ENCODE measurements around the gene CCDC33. TPM values are rescaled to one million over a fixed set of nuclear protein-coding genes. Genes with fewer than 3 reads are reported as not detected.

The CCDC33 gene
- total RNA-seq, 1 experiment from 2014 or later: 0.15 TPM

- Histone ChIP-seq H3K4me1 (ENCODE audit: control insufficient read depth in 1 of 2, insufficient read depth in 2 of 2, low read length in 2 of 2) (peaks cover 4 to 14% of the 10 kb centered on the region in 2 experiments; a peak in 3 of 4 replicates), H3K27ac (ENCODE audit: low read depth, low read length) (no peak overlapping the region), H3K79me2 (ENCODE audit: insufficient read depth, low read length) (no peaks in the 10 kb centered on the region), H3K4me2 (ENCODE audit: low read length) (no peak overlapping the region), H3K27me3 (ENCODE audit: insufficient read depth, low read length) (peaks cover 26% of the 10 kb centered on the region; the same call in 1 of the 2 replicates), H3K36me3 (ENCODE audit: control insufficient read depth in 1 of 2, insufficient read depth in 2 of 2, low read length in 2 of 2) (no peaks in the 10 kb centered on the region), H3K9me3 (ENCODE audit: control insufficient read depth in 1 of 2, insufficient read depth in 1 of 2, low read depth in 1 of 2, low read length in 2 of 2) (no peaks in the 10 kb centered on the region), H2AFZ (ENCODE audit: low read depth, low read length, poor library complexity, severe bottlenecking) (no peak overlapping the region), H3K4me3 (replicated peaks in 1 of 2; ENCODE audit: low read depth in 1 of 2, low read length in 2 of 2) (no peak overlapping the region), H3K9ac (ENCODE audit: low read length) (no peak overlapping the region), H3K9me2 (ENCODE audit: insufficient read depth) (no peaks in the 10 kb centered on the region), H4K20me1 (ENCODE audit: insufficient read depth) (no peaks in the 10 kb centered on the region)
- BruUV-seq (replicated peaks): no TSS peak
- TF ChIP-seq REST (IDR thresholded peaks at IDR 0.05; ENCODE audit: low read depth) (no peak), TCF7L2 (IDR thresholded peaks at IDR 0.05; ENCODE audit: borderline replicate concordance, extremely low read depth, insufficient read depth, insufficient read length) (no peak), CTCF (IDR thresholded peaks at IDR 0.05 in 2 of 3, conservative IDR thresholded peaks at IDR 0.05 in 1 of 3; ENCODE audit: borderline replicate concordance in 1 of 3, insufficient read depth in 1 of 3, low read depth in 2 of 3, low read length in 2 of 3) (no peak), FOSL1 (IDR thresholded peaks at IDR 0.05; ENCODE audit: low read depth) (no peak), RAD21 (IDR thresholded peaks at IDR 0.05; ENCODE audit: low read depth) (no peak), ELF1 (IDR thresholded peaks at IDR 0.05; ENCODE audit: borderline replicate concordance, low read depth) (no peak), POLR2A (IDR thresholded peaks at IDR 0.05; ENCODE audit: borderline replicate concordance, extremely low read depth, insufficient read depth, insufficient read length) (no peak), ZNF274 (IDR thresholded peaks at IDR 0.05; ENCODE audit: low read depth, low read length) (no peak)
- RAD21 ChIA-PET (ENCODE audit: low non-redundant PET in 1 of 2, low total read pairs in 2 of 2, uncharacterized antibody in 2 of 2, unreplicated experiment in 2 of 2): no interaction called here
- DNase-seq (ENCODE audit: low read depth, low spot score) (no peak), ATAC-seq (no peak)
- CTCF ChIA-PET: interaction anchor here (1.5 kb wide), 1 partner anchor 250 kb away, joined by 6 read pairs; no protein-coding TSS in a partner anchor
- POLR2A ChIA-PET: no interaction called here
- intact Hi-C loops (cut with micrococcal nuclease): loop anchor here (5.0 kb wide), 1 partner anchor 252 kb away; no protein-coding TSS in a partner anchor
Observed at GRCh38 chr15:74304431-74304830, 68.3 kb downstream of the CCDC33 start.

Measured in HCT116 (cell line).